Loucy (cell line): ENCODE results near the gene HASPIN.

Experiments used
- H2AFZ ChIP-seq: fragments of 200-600 bp; sonication (generic); 2 replicates; pipeline ENCODE4 v1.6.0; 2016; ENCODE audit warnings: antibody characterized with exemption, mild to moderate bottlenecking, low read length, moderate library complexity
- H3F3A ChIP-seq: fragments of 200-600 bp; 2 replicates; pipeline ENCODE4 v1.6.0; 2016; ENCODE audit warnings: antibody characterized with exemption, low read depth, mild to moderate bottlenecking
- H3K27me3 ChIP-seq: fragments of 200-600 bp; sonication (generic); 2 replicates; pipeline ENCODE4 v1.6.1; 2014; ENCODE audit warnings: low read length, mild to moderate bottlenecking; ENCODE audit not compliant: insufficient read depth, poor library complexity, severe bottlenecking
- H3K36me3 ChIP-seq: fragments of 200-600 bp; sonication (generic); 2 replicates; pipeline ENCODE4 v1.6.1; 2016; ENCODE audit warnings: low read length; ENCODE audit not compliant: insufficient read depth
- H3K4me1 ChIP-seq: fragments of 200-600 bp; sonication (generic); 2 replicates; pipeline ENCODE4 v1.5.1; 2014; ENCODE audit warnings: low read length, mild to moderate bottlenecking; ENCODE audit not compliant: insufficient read depth, poor library complexity, severe bottlenecking
- H3K4me2 ChIP-seq: fragments of 200-600 bp; sonication (generic); 2 replicates; pipeline ENCODE4 v1.6.0; 2014; ENCODE audit warnings: antibody characterized with exemption, low read length, low read depth, mild to moderate bottlenecking; ENCODE audit not compliant: poor library complexity, severe bottlenecking
- H3K4me3 ChIP-seq: fragments of 200-600 bp; sonication (generic); 2 replicates; pipeline ENCODE4 v1.5.1; 2014; ENCODE audit warnings: low read length, mild to moderate bottlenecking, mixed read lengths; ENCODE audit not compliant: poor library complexity, severe bottlenecking
- H3K79me2 ChIP-seq: fragments of 200-600 bp; sonication (generic); 2 replicates; pipeline ENCODE4 v1.6.1; 2014; ENCODE audit warnings: low read length; ENCODE audit not compliant: insufficient read depth
- H3K9ac ChIP-seq: fragments of 200-600 bp; sonication (generic); 2 replicates; pipeline ENCODE4 v1.6.0; 2014; ENCODE audit warnings: mild to moderate bottlenecking, low read depth, low read length, moderate library complexity; ENCODE audit not compliant: poor library complexity, severe bottlenecking
- H3K9me2 ChIP-seq: fragments of 200-600 bp; sonication (generic); replicated peaks from 2 replicates; pipeline ENCODE4 v1.6.1; 2016; ENCODE audit warnings: low read depth, low read length, mixed read lengths
- H3K9me3 ChIP-seq: fragments of 200-600 bp; sonication (generic); 2 replicates; pipeline ENCODE4 v1.6.1; 2014; ENCODE audit warnings: mild to moderate bottlenecking, antibody characterized with exemption, low read length, low read depth; ENCODE audit not compliant: insufficient read depth
- H4K20me1 ChIP-seq: fragments of 200-600 bp; sonication (generic); 2 replicates; pipeline ENCODE4 v1.6.0; 2014; ENCODE audit warnings: antibody characterized with exemption, low read length, mild to moderate bottlenecking; ENCODE audit not compliant: insufficient read depth, poor library complexity, severe bottlenecking
- CTCF ChIP-seq: fragments of 200-600 bp; sonication (generic); conservative IDR thresholded peaks from 2 replicates; pipeline ENCODE4 v1.5.1; 2014; ENCODE audit warnings: mild to moderate bottlenecking, antibody characterized with exemption, low read length
- EZH2phosphoT487 ChIP-seq: fragments of 200-600 bp; IDR thresholded peaks from 2 replicates; pipeline ENCODE4 v1.6.1; 2018; ENCODE audit warnings: antibody characterized with exemption, mild to moderate bottlenecking, moderate library complexity, borderline replicate concordance

HASPIN gene

DNA sequence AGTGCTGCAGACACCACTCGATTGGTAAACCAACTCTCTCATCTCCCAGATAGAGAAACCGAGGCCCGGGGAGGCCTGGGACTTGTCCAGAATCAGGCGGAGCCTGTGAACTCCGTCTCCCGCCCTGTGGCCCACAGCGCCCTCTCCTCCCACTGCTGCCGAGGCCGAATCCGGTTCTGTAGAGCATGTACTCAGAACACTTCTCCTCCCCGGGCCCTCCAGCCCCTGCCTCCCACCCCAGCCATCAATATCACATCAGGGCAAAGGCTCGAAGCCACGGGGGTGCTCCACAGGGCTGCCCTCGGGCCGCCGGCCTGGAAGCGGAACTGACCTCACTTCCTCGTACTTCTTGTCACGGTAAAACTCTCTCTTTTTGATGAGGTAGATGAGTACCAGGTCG lies 42.1 kb upstream of the HASPIN start:
- H4K20me1 ChIP-seq: no peaks in the 10 kb centered on the region
- no peak for TF ChIP-seq CTCF
- TF ChIP-seq EZH2phosphoT487: no peak
- no peaks in the 10 kb centered on the region for H3K27me3 ChIP-seq
- H3K4me1 ChIP-seq: no peaks in the 10 kb centered on the region
- H3K9me3 ChIP-seq: no peaks in the 10 kb centered on the region
- H3K79me2 ChIP-seq: no peaks in the 10 kb centered on the region
- H3K9ac ChIP-seq: no peak overlapping the region
- H3K36me3 ChIP-seq: peaks cover 5% of the 10 kb centered on the region; the same call in 1 of the 2 replicates
- H3F3A ChIP-seq: no peaks in the 10 kb centered on the region
- H3K4me2 ChIP-seq: no peak overlapping the region
- H2AFZ ChIP-seq: no peak overlapping the region
- no peak overlapping the region for H3K4me3 ChIP-seq
- H3K9me2 ChIP-seq: no peaks in the 10 kb centered on the region

- Histone ChIP-seq H4K20me1 (no peaks in the 10 kb centered on the region), H3K4me2 (no peak overlapping the region), H3F3A (no peaks in the 10 kb centered on the region), H3K4me3 (no peak overlapping the region), H3K79me2 (no peaks in the 10 kb centered on the region), H3K9me3 (no peaks in the 10 kb centered on the region), H2AFZ (no peak overlapping the region), H3K9me2 (no peaks in the 10 kb centered on the region), H3K36me3 (peaks cover 5% of the 10 kb centered on the region; the same call in 1 of the 2 replicates), H3K4me1 (no peaks in the 10 kb centered on the region), H3K9ac (no peak overlapping the region), H3K27me3 (no peaks in the 10 kb centered on the region)
- TF ChIP-seq CTCF (no peak), EZH2phosphoT487 (no peak)
Measured at GRCh38 chr17:3682033-3682432, 41.7 kb upstream of the HASPIN start.

DNA sequence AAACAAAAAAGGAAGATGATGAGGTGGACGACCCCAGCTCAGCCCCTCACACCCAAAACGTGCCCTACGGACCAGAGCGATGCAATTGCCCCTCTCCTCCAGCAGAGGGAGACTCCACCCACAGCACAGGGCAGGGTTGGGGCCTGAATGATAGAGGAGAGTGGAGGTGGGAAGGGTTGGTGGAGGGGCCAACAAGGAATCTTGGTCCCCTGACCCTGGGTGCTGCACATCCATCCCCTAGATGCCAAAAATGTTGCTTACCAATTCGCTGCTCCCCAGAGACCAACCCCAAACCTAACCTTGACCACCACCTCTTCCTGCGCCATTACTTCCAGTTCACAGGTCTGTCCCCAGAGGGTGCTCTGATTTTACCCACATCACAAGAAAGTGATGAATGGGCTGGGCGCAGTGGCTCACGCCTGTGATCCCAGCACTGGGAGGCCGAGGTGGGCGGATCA lies 40.6 kb upstream of the HASPIN start:
- H4K20me1 ChIP-seq: peaks cover under 1% of the 10 kb centered on the region
- H3K4me3 ChIP-seq: no peak overlapping the region
- H3K4me2 ChIP-seq: no peak overlapping the region
- no peaks in the 10 kb centered on the region for H3K4me1 ChIP-seq
- no peaks in the 10 kb centered on the region for H3K9me2 ChIP-seq
- H3K36me3 ChIP-seq: peaks cover 5% of the 10 kb centered on the region; the same call in 1 of the 2 replicates
- no peak overlapping the region for H2AFZ ChIP-seq
- no peaks in the 10 kb centered on the region for H3K27me3 ChIP-seq
- H3F3A ChIP-seq: no peaks in the 10 kb centered on the region
- no peaks in the 10 kb centered on the region for H3K79me2 ChIP-seq
- no peaks in the 10 kb centered on the region for H3K9me3 ChIP-seq
- TF ChIP-seq EZH2phosphoT487: no peak
- TF ChIP-seq CTCF: peak; percentile 98
- no peak overlapping the region for H3K9ac ChIP-seq
